Tibial nerve (tissue), 4 donors: ENCODE results near the gene ADGRD1. TPM values are rescaled to one million over a fixed set of nuclear protein-coding genes. Genes with fewer than 3 reads are reported as not detected.

Experiments used
- DNase-seq, 2 donors: peaks; one replicate each; pipeline ENCODE4 v3.0.0-alpha.2; 2019; ENCODE audit warnings: low spot score in 2 of 2
- H3K27ac ChIP-seq, 4 donors: fragments of 200-600 bp; sonication (generic) in 3 of 4; one replicate each; pipeline ENCODE4 v1.5.1; 2017 to 2019; ENCODE audit warnings: mild to moderate bottlenecking in 1 of 4
- H3K27me3 ChIP-seq, 2 donors: fragments of 200-600 bp; sonication (generic) in 1 of 2; one replicate each; pipeline versions ENCODE4 v1.5.1 to v1.6.0; 2017 to 2019
- H3K36me3 ChIP-seq, 3 donors: fragments of 200-600 bp; sonication (generic); one replicate each; pipeline ENCODE4 v1.5.1; 2018 to 2019
- H3K4me1 ChIP-seq, 4 donors: fragments of 200-600 bp; sonication (generic) in 3 of 4; one replicate each; pipeline ENCODE4 v1.5.1; 2017 to 2019
- H3K4me3 ChIP-seq, 4 donors: fragments of 200-600 bp; sonication (generic) in 3 of 4; one replicate each; pipeline ENCODE4 v1.5.1; 2017 to 2019; ENCODE audit warnings: mild to moderate bottlenecking in 1 of 4, moderate library complexity in 1 of 4
- H3K9me3 ChIP-seq, 4 donors: fragments of 200-600 bp; sonication (generic) in 3 of 4; one replicate each; pipeline ENCODE4 v1.5.1; 2017 to 2019
- CTCF ChIP-seq, 5 experiments: fragments of 200-600 bp in 3 of 5; fragments of 450-650 bp in 2 of 5; sonication (generic) in 3 of 5; IDR thresholded peaks; one replicate each; pipeline ENCODE4 v1.5.1; 2016 to 2019; ENCODE audit warnings: antibody characterized with exemption in 5 of 5, mild to moderate bottlenecking in 3 of 5, moderate library complexity in 2 of 5
- EP300 ChIP-seq, 2 donors: sonication (generic); formaldehyde crosslinking; IDR thresholded peaks; one replicate each; pipeline ENCODE4 v1.6.1; 2017; ENCODE audit warnings: antibody characterized with exemption in 2 of 2, mild to moderate bottlenecking in 1 of 2
- POLR2A ChIP-seq, 2 donors: fragments of 450-650 bp; IDR thresholded peaks; one replicate each; pipeline ENCODE4 v1.6.1; 2017; ENCODE audit warnings: antibody characterized with exemption in 2 of 2, mild to moderate bottlenecking in 2 of 2, moderate library complexity in 2 of 2
- WGBS, 2 donors: methylation state at CpG; one replicate each; pipeline ENCODE4 v1.1.5; 2018; 5-methylcytosine and 5-hydroxymethylcytosine counted together
- total RNA-seq, 4 donors: library from RNA; depleted of rRNA; stranded (reverse); fragments of >200 nt; gene quantifications; one replicate each; pipeline ENCODE4 v1.1.0, GENCODE V29; 2016

The ADGRD1 gene
- total RNA-seq, 4 donors from 2014 or later = 99.0 to 179 (median 125) TPM

- peaks cover 0 to 33% (median 0%) of the 10 kb centered on the region in 3 donors for H3K36me3 ChIP-seq
- no peak overlapping the region for H3K27ac ChIP-seq
- H3K27me3 ChIP-seq = no peaks in the 10 kb centered on the region
- WGBS, 2 donors = 68 to 72% methylated on average over 10 of the region's 11 CpGs
- H3K4me1 ChIP-seq = peaks cover 0 to 20% (median 0%) of the 10 kb centered on the region in 4 donors
- peak in 1 of 2 donors; percentile 11 for DNase-seq
- TF ChIP-seq CTCF (IDR thresholded peaks at IDR 0.05) = no peak
- no peak for TF ChIP-seq POLR2A (IDR thresholded peaks at IDR 0.05)
- TF ChIP-seq EP300 (IDR thresholded peaks at IDR 0.05) = no peak
- H3K9me3 ChIP-seq = no peaks in the 10 kb centered on the region
- H3K4me3 ChIP-seq = no peak overlapping the region
Observed at GRCh38 chr12:131089531-131090273, 136.0 kb downstream of the ADGRD1 start.

- WGBS, 2 donors = 77 to 82% methylated on average over 14 of the region's 14 CpGs
- H3K4me3 ChIP-seq = no peak overlapping the region
- no peaks in the 10 kb centered on the region for H3K27me3 ChIP-seq
- TF ChIP-seq CTCF (IDR thresholded peaks at IDR 0.05) = no peak
- TF ChIP-seq EP300 (IDR thresholded peaks at IDR 0.05) = no peak
- TF ChIP-seq POLR2A (IDR thresholded peaks at IDR 0.05) = no peak
- peak in 1 of 2 donors; percentile 5 for DNase-seq
- H3K4me1 ChIP-seq = peaks cover 0 to 20% (median 0%) of the 10 kb centered on the region in 4 donors
- H3K36me3 ChIP-seq = peaks cover 0 to 25% (median 0%) of the 10 kb centered on the region in 3 donors
- H3K9me3 ChIP-seq = no peaks in the 10 kb centered on the region
- H3K27ac ChIP-seq = no peak overlapping the region
Observed at GRCh38 chr12:131090274-131091210, 136.8 kb downstream of the ADGRD1 start.

GRCh38 chr12:131091413-131091975 lies 137.8 kb downstream of the ADGRD1 start:
- 70 to 77% methylated on average over 12 to 13 of the region's 13 CpGs for WGBS, 2 donors
- peak in 1 of 2 donors; percentile 9 for DNase-seq
- Histone ChIP-seq H3K4me3 (no peak overlapping the region), H3K4me1 (peaks cover 0 to 21% (median 0%) of the 10 kb centered on the region in 4 donors), H3K27ac (no peak overlapping the region), H3K36me3 (peaks cover 0 to 15% (median 0%) of the 10 kb centered on the region in 3 donors), H3K9me3 (no peaks in the 10 kb centered on the region), H3K27me3 (no peaks in the 10 kb centered on the region)
- TF ChIP-seq EP300 (IDR thresholded peaks at IDR 0.05) (no peak), CTCF (IDR thresholded peaks at IDR 0.05) (no peak), POLR2A (IDR thresholded peaks at IDR 0.05) (no peak)

GRCh38 chr12:131091976-131092691 lies 138.4 kb downstream of the ADGRD1 start:
- Histone ChIP-seq H3K27me3 (no peaks in the 10 kb centered on the region), H3K4me3 (no peak overlapping the region), H3K27ac (peak overlapping the region in 1 of 4 donors; percentile 38), H3K36me3 (peaks cover 0 to 9% (median 0%) of the 10 kb centered on the region in 3 donors), H3K9me3 (no peaks in the 10 kb centered on the region), H3K4me1 (peaks cover 0 to 28% (median 0%) of the 10 kb centered on the region in 4 donors)
- TF ChIP-seq EP300 (IDR thresholded peaks at IDR 0.05) (no peak), POLR2A (IDR thresholded peaks at IDR 0.05) (no peak), CTCF (IDR thresholded peaks at IDR 0.05) (no peak)
- DNase-seq = peak in 1 of 2 donors; percentile 7
- 81 to 84% methylated on average over 8 to 18 of the region's 18 CpGs for WGBS, 2 donors
